ENCODE measurements around the gene GPS2.

The GPS2 gene

GRCh38 chr17:7315570-7316235, 543 bp upstream of the GPS2 start:
- no peak for DNase-seq

GRCh38 chr17:7313890-7314718, 1.1 kb downstream of the GPS2 start:
- DNase-seq = no peak

- DNase-seq = no peak
Observed at GRCh38 chr17:7313088-7313889, 1.9 kb downstream of the GPS2 start.

GRCh38 chr17:7312432-7313087, 2.6 kb downstream of the GPS2 start:
- no peak for DNase-seq

- no peak for DNase-seq
Observed at GRCh38 chr17:7311110-7311705, 4.0 kb downstream of the GPS2 start.

- no peak for DNase-seq
Observed at GRCh38 chr17:7309628-7310027, 5.5 kb downstream of the GPS2 start.

GRCh38 chr17:7308625-7309433, 6.3 kb downstream of the GPS2 start:
- DNase-seq = peak; percentile 94 to 96

GRCh38 chr17:7307686-7308624, 7.2 kb downstream of the GPS2 start:
- DNase-seq = peak in 1 of 2 donors; percentile 63

GRCh38 chr17:7306911-7307685, 8.1 kb downstream of the GPS2 start, which contains the start of gene EIF5A:
TSS of gene EIF5A (plus strand) at chr17:7307628. CDS start at chr17:7309636, 2,008 bp downstream.
- peak; percentile 100 for DNase-seq

GRCh38 chr17:7304179-7304578, 11.0 kb downstream of the GPS2 start:
- no peak for DNase-seq

GRCh38 chr17:7296189-7296861, 18.8 kb downstream of the GPS2 start:
- DNase-seq = peak; percentile 70 to 71

- DNase-seq = no peak
Observed at GRCh38 chr17:7295230-7296180, 19.7 kb downstream of the GPS2 start.

- DNase-seq = peak; percentile 85
Observed at GRCh38 chr17:7294614-7295153, 20.5 kb downstream of the GPS2 start, which contains the start of gene YBX2. TSS of gene YBX2 (minus strand) at chr17:7294639. CDS start at chr17:7294500, 139 bp downstream.

GRCh38 chr17:7293816-7294613, 21.1 kb downstream of the GPS2 start:
- no peak for DNase-seq

GRCh38 chr17:7293159-7293558, 22.0 kb downstream of the GPS2 start:
- DNase-seq = no peak

GRCh38 chr17:7292729-7293128, 22.4 kb downstream of the GPS2 start:
- DNase-seq = no peak

All from CD4-positive, alpha-beta T cell treated with Interleukin-4 for 1 hour (primary cell).